Hepatocyte (in vitro differentiated cells): ENCODE results near the gene PHLDB1.

Experiments used
- CTCF ChIP-seq: fragments of 200-600 bp; sonication (generic); IDR thresholded peaks from 2 replicates; pipeline ENCODE4 v1.5.1; 2016; ENCODE audit warnings: antibody characterized with exemption, mild to moderate bottlenecking; ENCODE audit not compliant: poor library complexity
- EZH2 ChIP-seq: fragments of 200-600 bp; sonication (generic); IDR thresholded peaks from 2 replicates; pipeline ENCODE4 v1.6.1; 2016; ENCODE audit warnings: antibody characterized with exemption, mild to moderate bottlenecking, borderline replicate concordance

- no peak for TF ChIP-seq CTCF
- TF ChIP-seq EZH2 = no peak
Observed at GRCh38 chr11:118622376-118623268, 15.2 kb downstream of the PHLDB1 start.
